Mesothelial cell of epicardium (in vitro differentiated cells): ENCODE measurements around the gene TMEM109. TPM values are rescaled to one million over a fixed set of nuclear protein-coding genes. Genes with fewer than 3 reads are reported as not detected.

Experiments used
- DNase-seq, 2 experiments: peaks; one replicate each; pipeline ENCODE4 v3.0.0; 2021; ENCODE audit warnings: low spot score in 2 of 2; ENCODE audit not compliant: unreplicated experiment in 2 of 2
- H3K27ac Mint-ChIP-seq: 2 replicates; pipeline ENCODE4 v1.8.0; 2021; ENCODE audit warnings: mixed read lengths
- H3K27me3 Mint-ChIP-seq: 2 replicates; pipeline ENCODE4 v1.8.0; 2021; ENCODE audit warnings: low read depth, mixed read lengths
- H3K36me3 Mint-ChIP-seq: 2 replicates; pipeline ENCODE4 v1.8.0; 2021; ENCODE audit warnings: mixed read lengths
- H3K4me1 Mint-ChIP-seq: 2 replicates; pipeline ENCODE4 v1.8.0; 2021; ENCODE audit warnings: mixed read lengths
- H3K4me3 Mint-ChIP-seq: 2 replicates; pipeline ENCODE4 v1.8.0; 2021; ENCODE audit warnings: mild to moderate bottlenecking, moderate library complexity, mixed read lengths
- H3K9me3 Mint-ChIP-seq: 2 replicates; pipeline ENCODE4 v1.8.0; 2021; ENCODE audit warnings: mixed read lengths
- total RNA-seq: library from RNA; stranded (reverse); gene quantifications from 3 replicates; pipeline ENCODE4 v1.2.1, GENCODE V29; 2021
- TF ChIP-seq, protein P1 (sequence below): fragments of 200-600 bp; sonication (generic); IDR thresholded peaks from one replicate; pipeline ENCODE4 v1.5.0; 2021; ENCODE audit warnings: antibody characterized with exemption; ENCODE audit not compliant: unreplicated experiment

Gene TMEM109
- total RNA-seq, 1 donor from 2014 or later = 56.8 TPM

DNA sequence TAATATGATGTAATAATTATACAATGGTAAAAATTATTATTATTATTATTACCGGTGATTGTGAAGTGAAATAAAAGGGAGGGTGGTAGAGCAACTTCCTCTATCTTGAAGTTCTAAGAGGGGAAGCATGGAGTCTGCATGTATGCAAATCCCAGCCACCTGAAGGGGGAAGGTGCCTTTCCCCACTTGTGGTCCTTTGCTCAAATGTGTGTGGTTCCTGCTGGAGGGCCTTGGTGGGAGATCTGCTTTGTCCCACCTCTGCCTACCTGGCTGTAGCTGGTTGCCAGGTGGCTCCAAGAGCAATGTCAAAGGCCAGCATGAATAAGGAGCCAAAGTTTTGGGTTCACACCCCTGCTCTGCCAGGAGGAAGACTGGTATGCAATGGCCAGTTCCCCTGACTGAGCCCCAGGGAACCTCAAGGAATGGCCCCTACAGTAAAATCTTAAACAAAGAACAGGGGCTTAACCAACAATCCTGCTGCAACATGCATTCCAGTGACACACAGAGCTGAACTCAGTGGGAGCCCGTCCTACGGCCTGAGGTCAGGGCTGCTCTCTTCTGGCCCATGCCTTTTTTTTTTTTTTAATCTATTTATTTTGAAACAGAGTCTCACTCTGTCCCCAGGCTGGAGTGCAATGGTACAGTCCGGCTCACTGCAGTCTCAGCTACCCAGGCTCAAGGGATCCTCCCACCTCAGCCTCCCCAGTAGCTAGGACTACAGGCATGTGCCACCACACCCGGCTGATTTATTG, 18.8 kb downstream of the TMEM109 start:
- TF ChIP-seq, protein P1, sequence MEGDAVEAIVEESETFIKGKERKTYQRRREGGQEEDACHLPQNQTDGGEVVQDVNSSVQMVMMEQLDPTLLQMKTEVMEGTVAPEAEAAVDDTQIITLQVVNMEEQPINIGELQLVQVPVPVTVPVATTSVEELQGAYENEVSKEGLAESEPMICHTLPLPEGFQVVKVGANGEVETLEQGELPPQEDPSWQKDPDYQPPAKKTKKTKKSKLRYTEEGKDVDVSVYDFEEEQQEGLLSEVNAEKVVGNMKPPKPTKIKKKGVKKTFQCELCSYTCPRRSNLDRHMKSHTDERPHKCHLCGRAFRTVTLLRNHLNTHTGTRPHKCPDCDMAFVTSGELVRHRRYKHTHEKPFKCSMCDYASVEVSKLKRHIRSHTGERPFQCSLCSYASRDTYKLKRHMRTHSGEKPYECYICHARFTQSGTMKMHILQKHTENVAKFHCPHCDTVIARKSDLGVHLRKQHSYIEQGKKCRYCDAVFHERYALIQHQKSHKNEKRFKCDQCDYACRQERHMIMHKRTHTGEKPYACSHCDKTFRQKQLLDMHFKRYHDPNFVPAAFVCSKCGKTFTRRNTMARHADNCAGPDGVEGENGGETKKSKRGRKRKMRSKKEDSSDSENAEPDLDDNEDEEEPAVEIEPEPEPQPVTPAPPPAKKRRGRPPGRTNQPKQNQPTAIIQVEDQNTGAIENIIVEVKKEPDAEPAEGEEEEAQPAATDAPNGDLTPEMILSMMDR = no peak
- DNase-seq = no peak
- no peak overlapping the region for H3K4me3 Mint-ChIP-seq

DNA sequence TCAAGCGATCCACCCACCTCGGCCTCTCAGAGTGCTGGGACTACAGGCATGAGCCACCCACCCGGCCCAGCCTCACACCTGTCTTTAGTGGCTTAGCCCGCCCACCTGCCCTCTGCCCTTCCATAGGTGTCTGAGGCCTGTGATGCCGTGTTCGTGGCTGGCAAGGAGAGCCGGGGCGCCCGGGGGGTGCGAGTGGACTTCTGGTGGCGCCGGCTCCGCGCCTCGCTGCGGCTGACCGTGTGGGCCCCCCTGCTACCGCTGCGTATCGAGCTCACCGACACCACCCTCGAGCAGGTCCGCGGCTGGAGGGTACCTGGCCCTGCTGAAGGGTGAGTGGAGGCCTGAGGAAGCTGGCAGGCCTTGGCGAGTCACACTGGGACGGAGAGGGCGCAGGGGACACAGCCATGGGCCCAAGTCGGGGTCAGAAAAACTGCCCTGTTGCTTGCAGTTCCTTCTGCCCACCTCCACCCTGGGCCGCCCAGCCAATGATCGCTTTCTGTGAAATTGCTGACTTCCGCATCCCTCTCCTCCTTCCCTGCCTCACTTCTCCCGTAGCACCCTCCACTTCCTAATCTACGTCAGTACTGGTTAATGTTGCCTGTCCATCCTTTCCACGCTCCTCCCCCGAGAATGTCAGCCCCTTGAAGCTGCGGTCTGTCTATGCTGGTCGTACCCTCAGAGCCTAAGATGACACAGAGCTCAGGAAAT, 19.6 kb downstream of the TMEM109 start:
- Mint-ChIP-seq H3K27me3 (no peaks in the 10 kb centered on the region), H3K9me3 (no peaks in the 10 kb centered on the region), H3K27ac (no peak overlapping the region), H3K36me3 (peaks cover 15% of the 10 kb centered on the region), H3K4me3 (no peak overlapping the region), H3K4me1 (no peaks in the 10 kb centered on the region)
- TF ChIP-seq, protein P1 = no peak
- no peak for DNase-seq

More for the DNA sequence above, 18.8 kb downstream of the TMEM109 start:
- H3K9me3 Mint-ChIP-seq = no peaks in the 10 kb centered on the region
- no peaks in the 10 kb centered on the region for H3K4me1 Mint-ChIP-seq
- H3K36me3 Mint-ChIP-seq = peaks cover 17% of the 10 kb centered on the region
- H3K27me3 Mint-ChIP-seq = no peaks in the 10 kb centered on the region
- H3K27ac Mint-ChIP-seq = no peak overlapping the region

DNA sequence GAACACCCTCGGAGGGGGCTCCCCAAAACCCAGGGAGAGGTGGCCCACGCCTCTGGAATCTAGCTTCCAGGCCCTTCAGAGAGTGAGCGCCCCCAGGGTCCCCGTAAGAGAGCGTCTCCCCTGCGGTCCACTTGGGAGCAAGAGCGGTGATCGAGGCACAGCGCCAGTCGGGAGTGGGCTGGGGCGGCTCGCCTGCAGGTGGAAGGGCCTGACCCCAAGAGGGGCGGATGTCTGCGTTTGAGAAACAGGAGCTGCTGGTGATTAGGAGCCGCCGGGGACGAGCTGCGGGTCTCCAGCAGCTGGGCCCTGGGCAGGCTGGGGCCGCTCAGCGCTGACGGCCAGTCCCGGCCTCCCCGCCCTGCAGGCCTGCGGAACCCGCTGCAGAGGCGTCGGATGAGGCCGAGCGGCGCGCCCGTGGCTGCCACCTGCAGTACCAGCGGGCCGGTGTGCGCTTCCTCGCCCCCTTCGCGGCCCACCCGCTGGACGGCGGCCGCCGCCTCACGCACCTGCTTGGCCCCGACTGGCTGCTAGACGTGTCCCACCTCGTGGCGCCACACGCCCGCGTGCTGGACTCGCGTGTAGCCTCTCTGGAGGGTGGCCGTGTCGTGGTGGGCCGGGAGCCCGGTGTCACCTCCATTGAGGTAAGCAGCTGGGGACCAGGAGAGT, 20.3 kb downstream of the TMEM109 start:
- Mint-ChIP-seq H3K36me3 (peaks cover 14% of the 10 kb centered on the region), H3K27me3 (no peaks in the 10 kb centered on the region), H3K9me3 (no peaks in the 10 kb centered on the region), H3K4me1 (no peaks in the 10 kb centered on the region), H3K4me3 (no peak overlapping the region), H3K27ac (no peak overlapping the region)
- DNase-seq = no peak
- TF ChIP-seq, protein P1 = no peak

DNA sequence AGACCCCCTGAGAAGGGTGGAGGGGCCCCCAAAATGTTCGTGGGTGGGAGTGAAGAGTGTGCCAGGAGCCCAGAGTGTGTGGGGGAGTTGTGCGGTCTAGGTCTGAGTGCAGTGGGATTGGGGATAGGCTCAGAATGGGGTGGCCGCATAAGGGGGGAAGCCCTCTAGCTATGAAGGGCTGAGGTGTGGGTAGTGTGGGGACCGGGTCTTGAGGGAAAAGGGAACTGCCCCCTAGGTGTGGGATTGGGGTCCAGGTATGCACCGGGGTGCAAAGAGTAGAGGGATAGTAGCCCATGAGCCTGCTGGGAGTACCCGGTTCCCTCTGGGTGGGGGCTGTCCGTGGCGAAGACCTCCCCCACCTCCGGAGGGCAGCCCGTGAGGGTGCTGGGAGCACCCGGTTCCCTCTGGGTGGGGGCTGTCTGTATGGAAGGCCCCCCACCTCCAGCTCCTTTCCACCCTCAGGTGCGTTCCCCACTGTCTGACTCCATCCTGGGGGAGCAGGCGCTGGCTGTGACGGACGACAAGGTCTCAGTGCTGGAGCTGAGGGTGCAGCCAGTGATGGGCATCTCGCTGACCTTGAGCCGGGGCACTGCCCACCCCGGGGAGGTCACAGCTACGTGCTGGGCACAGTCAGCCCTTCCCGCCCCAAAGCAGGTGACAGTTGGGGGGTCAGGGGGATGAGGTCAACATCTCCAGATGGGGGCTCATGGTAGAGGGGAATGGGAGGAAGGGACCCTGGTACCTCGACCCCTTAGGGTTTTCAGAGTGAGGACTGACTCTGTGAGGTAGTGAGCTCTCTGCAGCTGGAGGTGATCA, 21.0 kb downstream of the TMEM109 start:
- TF ChIP-seq, protein P1 = no peak
- peaks cover 7% of the 10 kb centered on the region for H3K36me3 Mint-ChIP-seq
- no peak overlapping the region for H3K4me3 Mint-ChIP-seq
- no peak for DNase-seq
- peaks cover 1% of the 10 kb centered on the region for H3K4me1 Mint-ChIP-seq
- no peaks in the 10 kb centered on the region for H3K27me3 Mint-ChIP-seq
- no peaks in the 10 kb centered on the region for H3K9me3 Mint-ChIP-seq
- H3K27ac Mint-ChIP-seq = no peak overlapping the region

DNA sequence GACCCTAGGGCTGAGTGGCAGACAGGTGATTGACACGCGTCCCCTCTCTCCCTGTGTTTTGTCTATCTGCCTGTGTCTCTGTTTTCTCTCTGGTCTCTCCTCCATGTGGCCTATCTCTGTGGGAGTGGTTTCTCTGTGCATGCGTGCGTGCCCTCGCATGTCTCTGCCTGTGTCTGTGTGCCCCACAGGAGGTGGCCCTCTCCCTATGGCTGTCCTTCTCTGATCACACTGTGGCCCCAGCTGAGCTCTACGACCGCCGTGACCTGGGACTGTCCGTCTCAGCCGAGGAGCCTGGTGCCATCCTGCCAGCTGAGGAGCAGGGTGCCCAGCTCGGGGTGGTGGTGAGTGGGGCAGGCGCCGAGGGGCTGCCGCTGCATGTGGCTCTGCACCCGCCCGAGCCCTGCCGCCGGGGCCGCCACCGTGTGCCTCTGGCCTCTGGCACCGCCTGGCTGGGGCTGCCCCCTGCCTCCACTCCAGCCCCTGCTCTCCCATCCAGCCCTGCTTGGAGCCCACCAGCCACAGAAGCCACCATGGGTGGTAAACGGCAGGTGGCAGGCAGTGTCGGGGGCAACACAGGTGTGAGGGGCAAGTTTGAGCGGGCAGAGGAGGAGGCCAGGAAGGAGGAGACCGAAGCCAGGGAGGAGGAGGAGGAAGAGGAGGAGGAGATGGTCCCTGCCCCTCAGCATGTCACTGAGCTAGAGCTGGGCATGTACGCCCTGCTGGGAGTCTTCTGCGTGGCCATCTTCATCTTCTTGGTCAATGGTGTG, 21.9 kb downstream of the TMEM109 start:
- TF ChIP-seq, protein P1 = no peak
- DNase-seq = no peak
- peaks cover 5% of the 10 kb centered on the region for H3K36me3 Mint-ChIP-seq
- no peaks in the 10 kb centered on the region for H3K9me3 Mint-ChIP-seq
- H3K4me3 Mint-ChIP-seq = no peak overlapping the region
- H3K27ac Mint-ChIP-seq = no peak overlapping the region
- no peaks in the 10 kb centered on the region for H3K27me3 Mint-ChIP-seq
- H3K4me1 Mint-ChIP-seq = peaks cover 2% of the 10 kb centered on the region
